A549 (cell line): ENCODE results near the gene CPXM1. TPM values are rescaled to one million over a fixed set of nuclear protein-coding genes. Genes with fewer than 3 reads are reported as not detected.

Source experiments
- ATAC-seq, 2 experiments: fragments of 200-7000 bp in 1 of 2; fragments of >200 bp in 1 of 2; cut with Nextera tagmentation in 1 of 2; cut with Tn5 transposase in 1 of 2; 3 replicates each; pipeline versions ENCODE4 v1.8.0 to v1.9.1; 2018 to 2020; ENCODE audit warnings: mild to moderate bottlenecking in 1 of 2, moderate library complexity in 1 of 2
- CTCF ChIA-PET: fragments of 300-600 bp; sonication (Branson Sonifier 250); formaldehyde crosslinking; extraction: SDS; loops from one replicate; lab custom pipeline; 2021; ENCODE audit warnings: antibody characterized with exemption, inconsistent platforms; lab: Yijun Ruan, JAX
- POLR2A ChIA-PET: fragments of 350-600 bp; formaldehyde crosslinking; extraction: SDS; loops from one replicate; lab custom pipeline; 2021; ENCODE audit warnings: antibody characterized with exemption, inconsistent platforms; lab: Yijun Ruan, JAX
- DNase-seq, 2 experiments: peaks; one replicate each; pipeline versions ENCODE4 v3.0.0 to v3.0.0-alpha.2; 2011 to 2016; ENCODE audit warnings: low read depth in 1 of 2, low spot score in 1 of 2
- FAIRE-seq: peaks from 2 replicates; lab custom pipeline; 2011; peaks lifted over from hg19 to GRCh38; lab: Jason Lieb, UNC
- H3K27ac ChIP-seq, 2 experiments: fragments of >200 bp; sonication (Bioruptor Twin); formaldehyde crosslinking; 3 replicates each; pipeline ENCODE4 v1.5.1; 2016 to 2017
- H3K4me1 ChIP-seq: fragments of >200 bp; sonication (Bioruptor Twin); formaldehyde crosslinking; 3 replicates; pipeline ENCODE4 v1.6.1; 2016
- H3K4me2 ChIP-seq: fragments of >200 bp; sonication (Bioruptor Twin); formaldehyde crosslinking; 3 replicates; pipeline ENCODE4 v1.6.1; 2016
- H3K4me3 ChIP-seq: fragments of >200 bp; sonication (Bioruptor Twin); formaldehyde crosslinking; 3 replicates; pipeline ENCODE4 v1.5.1; 2016
- H3K9me3 ChIP-seq: fragments of >200 bp; sonication (Bioruptor Twin); formaldehyde crosslinking; 3 replicates; pipeline ENCODE4 v1.6.1; 2016
- BHLHE40 ChIP-seq: IDR thresholded peaks from 2 replicates; pipeline ENCODE4 v1.6.1; 2012; ENCODE audit warnings: low read depth, low read length, inconsistent platforms
- CEBPB ChIP-seq, 2 experiments: fragments of >200 bp in 1 of 2; sonication (Bioruptor Twin) in 1 of 2; formaldehyde crosslinking in 1 of 2; IDR thresholded peaks; 2 replicates each; pipeline ENCODE4 v1.6.1; 2012 to 2016
- CHD2 ChIP-seq: fragments of 150-350 bp; IDR thresholded peaks from 2 replicates; pipeline ENCODE4 v1.6.1; 2014; ENCODE audit warnings: low read length; ENCODE audit not compliant: partially characterized antibody
- CHD4 ChIP-seq: fragments of 200-600 bp; sonication (generic); IDR thresholded peaks from 2 replicates; pipeline ENCODE4 v1.6.1; 2016; ENCODE audit warnings: antibody characterized with exemption, mild to moderate bottlenecking, borderline replicate concordance
- EHF ChIP-seq: fragments of 250-450 bp; sonication (Bioruptor Pico); IDR thresholded peaks from 2 replicates; pipeline ENCODE4 v1.5.0; 2020; ENCODE audit warnings: mild to moderate bottlenecking
- EHMT2 ChIP-seq: fragments of 200-600 bp; sonication (generic); IDR thresholded peaks from 2 replicates; pipeline ENCODE4 v1.6.1; 2016; ENCODE audit warnings: antibody characterized with exemption, low read depth, mild to moderate bottlenecking, moderate library complexity
- EP300 ChIP-seq, 2 experiments: fragments of >200 bp; sonication (Bioruptor Twin); formaldehyde crosslinking; IDR thresholded peaks; 2 replicates in 1 of 2; 3 replicates in 1 of 2; pipeline ENCODE4 v1.6.1; 2016 to 2017
- ESRRA ChIP-seq: fragments of 150-350 bp; IDR thresholded peaks from 2 replicates; pipeline ENCODE4 v1.6.1; 2014; ENCODE audit warnings: mild to moderate bottlenecking, low read length, borderline replicate concordance
- FOSB ChIP-seq: fragments of 250-450 bp; sonication (Bioruptor Pico); IDR thresholded peaks from 2 replicates; pipeline ENCODE4 v1.5.0; 2020; ENCODE audit warnings: mild to moderate bottlenecking, moderate library complexity
- FOSL2 ChIP-seq, 2 experiments: fragments of 450-650 bp in 1 of 2; fragments of >200 bp in 1 of 2; sonication (Bioruptor Twin) in 1 of 2; formaldehyde crosslinking; IDR thresholded peaks; 2 replicates each; pipeline versions ENCODE4 v1.5.0 to v1.6.1; 2016 to 2020; ENCODE audit warnings: mild to moderate bottlenecking in 1 of 2, moderate library complexity in 1 of 2
- HES2 ChIP-seq: fragments of >200 bp; sonication (Bioruptor Twin); formaldehyde crosslinking; IDR thresholded peaks from 2 replicates; pipeline ENCODE4 v1.6.1; 2016
- HEYL ChIP-seq: fragments of 250-450 bp; sonication (Bioruptor Pico); IDR thresholded peaks from 2 replicates; pipeline ENCODE4 v1.8.0; 2021; ENCODE audit warnings: mild to moderate bottlenecking, moderate library complexity
- HOXB5 ChIP-seq: fragments of 250-450 bp; sonication (Bioruptor Pico); IDR thresholded peaks from 2 replicates; pipeline ENCODE4 v1.5.0; 2020; ENCODE audit warnings: mild to moderate bottlenecking, moderate library complexity
- JUN ChIP-seq, 2 experiments: fragments of >200 bp; sonication (Bioruptor Twin); formaldehyde crosslinking; IDR thresholded peaks; 2 replicates in 1 of 2; 3 replicates in 1 of 2; pipeline ENCODE4 v1.6.1; 2016 to 2017
- JUNB ChIP-seq: fragments of >200 bp; sonication (Bioruptor Twin); formaldehyde crosslinking; IDR thresholded peaks from 2 replicates; pipeline ENCODE4 v1.6.1; 2016
- MYC ChIP-seq: IDR thresholded peaks from 2 replicates; pipeline ENCODE4 v1.6.1; 2012; ENCODE audit warnings: mild to moderate bottlenecking, inconsistent platforms, low read length, improper control_type of control experiment, borderline replicate concordance
- NFE2L2 ChIP-seq: fragments of 150-350 bp; conservative IDR thresholded peaks from 2 replicates; pipeline ENCODE4 v1.6.1; 2014; ENCODE audit warnings: low read length
- PBX3 ChIP-seq: IDR thresholded peaks from 2 replicates; pipeline ENCODE4 v1.6.1; 2012
- PHF8 ChIP-seq: fragments of 200-600 bp; sonication (generic); IDR thresholded peaks from 2 replicates; pipeline ENCODE4 v1.6.1; 2016; ENCODE audit warnings: low read depth, mild to moderate bottlenecking, antibody characterized with exemption, moderate library complexity, borderline replicate concordance
- POLR2A ChIP-seq: IDR thresholded peaks from 2 replicates; pipeline ENCODE4 v1.6.1; 2012; ENCODE audit warnings: mild to moderate bottlenecking, low read length
- POLR2AphosphoS2 ChIP-seq: conservative IDR thresholded peaks from 2 replicates; pipeline ENCODE4 v1.6.1; 2012; ENCODE audit warnings: low read length, improper control_type of control experiment, inconsistent platforms
- RAD21 ChIP-seq, 2 experiments: fragments of >200 bp in 1 of 2; sonication (Bioruptor Twin) in 1 of 2; formaldehyde crosslinking in 1 of 2; IDR thresholded peaks in 1 of 2; conservative IDR thresholded peaks in 1 of 2; 2 replicates in 1 of 2; 3 replicates in 1 of 2; pipeline ENCODE4 v1.6.1; 2012 to 2018; ENCODE audit warnings: inconsistent platforms in 1 of 2
- RARB ChIP-seq: fragments of 250-450 bp; sonication (Bioruptor Pico); IDR thresholded peaks from 2 replicates; pipeline ENCODE4 v1.8.0; 2021; ENCODE audit warnings: mild to moderate bottlenecking, moderate library complexity
- SREBF2 ChIP-seq: fragments of 450-650 bp; IDR thresholded peaks from 2 replicates; pipeline ENCODE4 v1.6.1; 2014; ENCODE audit warnings: mild to moderate bottlenecking, moderate library complexity
- ZC3H11A ChIP-seq: fragments of 450-650 bp; IDR thresholded peaks from 2 replicates; pipeline ENCODE4 v1.6.1; 2014; ENCODE audit warnings: antibody characterized with exemption, mild to moderate bottlenecking
- ZFP36 ChIP-seq: fragments of 450-650 bp; IDR thresholded peaks from 2 replicates; pipeline ENCODE4 v1.6.1; 2014; ENCODE audit warnings: borderline replicate concordance; ENCODE audit not compliant: partially characterized antibody
- ZSCAN20 ChIP-seq: fragments of 250-450 bp; sonication (Bioruptor Pico); IDR thresholded peaks from 2 replicates; pipeline ENCODE4 v1.8.0; 2022; ENCODE audit warnings: mild to moderate bottlenecking, moderate library complexity
- WGBS: methylation state at CpG from one replicate; pipeline ENCODE4 v1.1.6; 2017; ENCODE audit errors: missing lambda C conversion rate; 5-methylcytosine and 5-hydroxymethylcytosine counted together
- polyA plus RNA-seq, 4 experiments: library from polyadenylated mRNA; depleted of rRNA in 3 of 4; stranded (reverse); fragments of >200 nt; fragmentation: RNase III in 1 of 4; extraction: RNeasy Plus Mini Kit Qiagen cat#74134 plus additional on column Dnase treatment in 1 of 4; gene quantifications; 2 replicates in 3 of 4; 3 replicates in 1 of 4; pipeline ENCODE4 v1.2.3, GENCODE V29; 2011 to 2017
- TF ChIP-seq, protein P1 (sequence below): fragments of 250-450 bp; sonication (Bioruptor Pico); IDR thresholded peaks from 2 replicates; pipeline ENCODE4 v1.5.0; 2021; ENCODE audit warnings: mild to moderate bottlenecking, moderate library complexity, borderline replicate concordance
- TF ChIP-seq, protein P2 (sequence below): IDR thresholded peaks from 2 replicates; pipeline ENCODE4 v1.6.1; 2012
- TF ChIP-seq, protein P3 (sequence below): fragments of >200 bp; sonication (Bioruptor Twin); formaldehyde crosslinking; IDR thresholded peaks from 3 replicates; pipeline ENCODE4 v1.6.1; 2016

Gene CPXM1
- polyA plus RNA-seq, 2 of the 4 experiments (the other 2 are of a cell fraction): not detected

DNA sequence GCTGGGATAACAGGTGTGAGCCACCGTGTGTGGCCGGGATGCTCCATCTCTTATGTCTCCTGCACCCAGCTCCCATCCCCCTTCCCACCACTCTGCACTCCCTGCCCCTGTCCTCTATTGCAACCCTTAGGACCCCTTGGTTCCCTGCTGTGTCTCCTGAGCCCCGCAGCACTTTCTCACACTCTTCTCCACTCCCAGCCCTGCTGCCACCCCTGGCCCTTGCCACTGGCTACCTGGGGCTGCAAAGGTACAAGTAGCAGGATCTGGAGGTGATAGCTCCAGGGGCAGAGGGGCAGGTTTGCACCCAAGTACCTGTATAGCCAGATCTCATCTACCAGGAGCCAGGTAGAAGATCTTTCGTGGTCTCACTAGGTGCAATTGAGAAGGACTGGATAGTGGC lies 6.6 kb upstream of the CPXM1 start (continued):
- TF ChIP-seq FOSB (no peak), JUNB (no peak), JUN (IDR thresholded peaks at IDR 0.05) (no peak)
- TF ChIP-seq, all 56 proteins: peak for 0

- no peak overlapping the region for H3K4me3 ChIP-seq
- no peak for ATAC-seq
- ChIA-PET POLR2A (no interaction called here), CTCF (interaction anchor here (4.4 kb wide), 1 partner anchor 46 kb away, joined by 12 read pairs; no protein-coding TSS in a partner anchor)
- TF ChIP-seq, protein P1, sequence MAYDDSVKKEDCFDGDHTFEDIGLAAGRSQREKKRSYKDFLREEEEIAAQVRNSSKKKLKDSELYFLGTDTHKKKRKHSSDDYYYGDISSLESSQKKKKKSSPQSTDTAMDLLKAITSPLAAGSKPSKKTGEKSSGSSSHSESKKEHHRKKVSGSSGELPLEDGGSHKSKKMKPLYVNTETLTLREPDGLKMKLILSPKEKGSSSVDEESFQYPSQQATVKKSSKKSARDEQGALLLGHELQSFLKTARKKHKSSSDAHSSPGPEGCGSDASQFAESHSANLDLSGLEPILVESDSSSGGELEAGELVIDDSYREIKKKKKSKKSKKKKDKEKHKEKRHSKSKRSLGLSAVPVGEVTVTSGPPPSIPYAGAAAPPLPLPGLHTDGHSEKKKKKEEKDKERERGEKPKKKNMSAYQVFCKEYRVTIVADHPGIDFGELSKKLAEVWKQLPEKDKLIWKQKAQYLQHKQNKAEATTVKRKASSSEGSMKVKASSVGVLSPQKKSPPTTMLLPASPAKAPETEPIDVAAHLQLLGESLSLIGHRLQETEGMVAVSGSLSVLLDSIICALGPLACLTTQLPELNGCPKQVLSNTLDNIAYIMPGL (CRISPR knock-in tag): no peak
- TF ChIP-seq JUNB (no peak), BHLHE40 (no peak), HEYL (CRISPR knock-in tag) (no peak), POLR2A (no peak), HOXB5 (CRISPR knock-in tag) (no peak), EHMT2 (no peak), EHF (no peak), EP300 (IDR thresholded peaks at IDR 0.05) (no peak), FOSL2 (IDR thresholded peaks at IDR 0.05) (no peak), FOSL2 (CRISPR knock-in tag; IDR thresholded peaks at IDR 0.05) (no peak), ZC3H11A (no peak), CHD4 (no peak), CEBPB (IDR thresholded peaks at IDR 0.05) (no peak)
- TF ChIP-seq, protein P2, sequence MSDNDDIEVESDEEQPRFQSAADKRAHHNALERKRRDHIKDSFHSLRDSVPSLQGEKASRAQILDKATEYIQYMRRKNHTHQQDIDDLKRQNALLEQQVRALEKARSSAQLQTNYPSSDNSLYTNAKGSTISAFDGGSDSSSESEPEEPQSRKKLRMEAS: no peak
- no peak overlapping the region for H3K27ac ChIP-seq
- WGBS: 30% methylated on average over 4 of the region's 4 CpGs
- H3K4me2 ChIP-seq: 0 out of 3 replicates have a peak overlapping the region, but pooled peaks have one; percentile 8
- H3K4me1 ChIP-seq: peaks cover 8% of the 10 kb centered on the region; the same call in 2 of the 3 replicates
- peaks cover 12% of the 10 kb centered on the region; the same call in 2 of the 3 replicates for H3K9me3 ChIP-seq
- DNase-seq: no peak
- FAIRE-seq: no peak
Measured at GRCh38 chr20:2806351-2806701, 5.9 kb upstream of the CPXM1 start.

- peaks cover 11% of the 10 kb centered on the region; the same call in 1 of the 3 replicates for H3K9me3 ChIP-seq
- no peak overlapping the region for H3K4me3 ChIP-seq
- peaks cover 8% of the 10 kb centered on the region; the same call in 2 of the 3 replicates for H3K4me1 ChIP-seq
- H3K4me2 ChIP-seq: 0 out of 3 replicates have a peak overlapping the region, but pooled peaks have one; percentile 8
- 47% methylated on average over 22 of the region's 22 CpGs for WGBS
- ATAC-seq (peak in 1 of 2 experiments; percentile 14; a peak in 2 of 6 replicates), FAIRE-seq (no peak), DNase-seq (no peak)
- TF ChIP-seq ESRRA (no peak), ZFP36 (no peak), POLR2AphosphoS2 (no peak), HES2 (no peak), PHF8 (no peak), POLR2A (no peak), ZSCAN20 (CRISPR knock-in tag) (no peak), EHMT2 (no peak), RARB (no peak), NFE2L2 (no peak), JUN (IDR thresholded peaks at IDR 0.05) (no peak), RAD21 (conservative IDR thresholded peaks at IDR 0.05 in 1 of 2, IDR thresholded peaks at IDR 0.05 in 1 of 2) (no peak), SREBF2 (no peak), MYC (no peak), PBX3 (no peak), CHD2 (no peak)
- TF ChIP-seq, protein P3, sequence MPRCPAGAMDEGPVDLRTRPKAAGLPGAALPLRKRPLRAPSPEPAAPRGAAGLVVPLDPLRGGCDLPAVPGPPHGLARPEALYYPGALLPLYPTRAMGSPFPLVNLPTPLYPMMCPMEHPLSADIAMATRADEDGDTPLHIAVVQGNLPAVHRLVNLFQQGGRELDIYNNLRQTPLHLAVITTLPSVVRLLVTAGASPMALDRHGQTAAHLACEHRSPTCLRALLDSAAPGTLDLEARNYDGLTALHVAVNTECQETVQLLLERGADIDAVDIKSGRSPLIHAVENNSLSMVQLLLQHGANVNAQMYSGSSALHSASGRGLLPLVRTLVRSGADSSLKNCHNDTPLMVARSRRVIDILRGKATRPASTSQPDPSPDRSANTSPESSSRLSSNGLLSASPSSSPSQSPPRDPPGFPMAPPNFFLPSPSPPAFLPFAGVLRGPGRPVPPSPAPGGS: no peak
- TF ChIP-seq, protein P2: no peak
- ChIA-PET CTCF (interaction anchor here (0.6 to 4.4 kb wide), 2 partner anchors 46 to 99 kb away, joined by 4 to 12 read pairs; no protein-coding TSS in a partner anchor), POLR2A (no interaction called here)
- no peak overlapping the region for H3K27ac ChIP-seq
Measured at GRCh38 chr20:2805689-2806350, 5.4 kb upstream of the CPXM1 start.
